ENCODE data around the gene PANK2. TPM values are rescaled to one million over a fixed set of nuclear protein-coding genes. Genes with fewer than 3 reads are reported as not detected.
A peak's percentile ranks its signal among the peaks of the same experiment; 100 is the strongest.

PANK2 gene
- total RNA-seq, 2 donors from 2014 or later, result 58.3 to 113 TPM

DNA sequence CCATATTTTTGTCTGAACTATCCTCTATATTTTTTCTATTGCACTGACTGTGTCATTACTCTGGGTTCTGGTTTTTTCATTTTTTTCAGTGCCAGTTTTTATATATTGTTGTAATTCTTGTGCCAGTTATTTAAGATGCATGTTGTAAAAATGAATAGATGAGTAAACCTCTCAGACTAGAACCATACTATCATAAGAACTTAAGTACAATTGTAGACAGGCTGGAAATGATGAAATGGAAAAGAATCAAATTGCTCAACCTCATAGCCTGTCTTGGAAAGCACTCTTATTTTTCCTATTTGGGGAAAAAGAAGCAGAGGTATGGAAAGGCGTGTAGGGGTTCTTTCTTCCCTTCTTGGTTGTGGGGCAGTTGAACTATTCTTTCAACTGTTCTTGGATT, 30.2 kb downstream of the PANK2 start:
- Histone ChIP-seq H3K27me3 (replicated peaks; ENCODE audit: insufficient read depth) (no peaks in the 10 kb centered on the region), H3K9me3 (no peaks in the 10 kb centered on the region), H3K4me3 (no peak overlapping the region), H3K4me1 (ENCODE audit: control insufficient read depth in 1 of 2, low read depth in 2 of 2) (peaks cover 20 to 50% of the 10 kb centered on the region in 2 donors), H3K36me3 (peaks cover 36% of the 10 kb centered on the region), H3K27ac (peak overlapping the region in 1 of 2 donors; percentile 20)
- DNase-seq (ENCODE audit: low spot score) (no peak), ATAC-seq (ENCODE audit: insufficient number of reproducible peaks, low FRiP score, low read depth) (no peak)
- TF ChIP-seq, protein P1, sequence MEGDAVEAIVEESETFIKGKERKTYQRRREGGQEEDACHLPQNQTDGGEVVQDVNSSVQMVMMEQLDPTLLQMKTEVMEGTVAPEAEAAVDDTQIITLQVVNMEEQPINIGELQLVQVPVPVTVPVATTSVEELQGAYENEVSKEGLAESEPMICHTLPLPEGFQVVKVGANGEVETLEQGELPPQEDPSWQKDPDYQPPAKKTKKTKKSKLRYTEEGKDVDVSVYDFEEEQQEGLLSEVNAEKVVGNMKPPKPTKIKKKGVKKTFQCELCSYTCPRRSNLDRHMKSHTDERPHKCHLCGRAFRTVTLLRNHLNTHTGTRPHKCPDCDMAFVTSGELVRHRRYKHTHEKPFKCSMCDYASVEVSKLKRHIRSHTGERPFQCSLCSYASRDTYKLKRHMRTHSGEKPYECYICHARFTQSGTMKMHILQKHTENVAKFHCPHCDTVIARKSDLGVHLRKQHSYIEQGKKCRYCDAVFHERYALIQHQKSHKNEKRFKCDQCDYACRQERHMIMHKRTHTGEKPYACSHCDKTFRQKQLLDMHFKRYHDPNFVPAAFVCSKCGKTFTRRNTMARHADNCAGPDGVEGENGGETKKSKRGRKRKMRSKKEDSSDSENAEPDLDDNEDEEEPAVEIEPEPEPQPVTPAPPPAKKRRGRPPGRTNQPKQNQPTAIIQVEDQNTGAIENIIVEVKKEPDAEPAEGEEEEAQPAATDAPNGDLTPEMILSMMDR (IDR thresholded peaks at IDR 0.05), result no peak

DNA sequence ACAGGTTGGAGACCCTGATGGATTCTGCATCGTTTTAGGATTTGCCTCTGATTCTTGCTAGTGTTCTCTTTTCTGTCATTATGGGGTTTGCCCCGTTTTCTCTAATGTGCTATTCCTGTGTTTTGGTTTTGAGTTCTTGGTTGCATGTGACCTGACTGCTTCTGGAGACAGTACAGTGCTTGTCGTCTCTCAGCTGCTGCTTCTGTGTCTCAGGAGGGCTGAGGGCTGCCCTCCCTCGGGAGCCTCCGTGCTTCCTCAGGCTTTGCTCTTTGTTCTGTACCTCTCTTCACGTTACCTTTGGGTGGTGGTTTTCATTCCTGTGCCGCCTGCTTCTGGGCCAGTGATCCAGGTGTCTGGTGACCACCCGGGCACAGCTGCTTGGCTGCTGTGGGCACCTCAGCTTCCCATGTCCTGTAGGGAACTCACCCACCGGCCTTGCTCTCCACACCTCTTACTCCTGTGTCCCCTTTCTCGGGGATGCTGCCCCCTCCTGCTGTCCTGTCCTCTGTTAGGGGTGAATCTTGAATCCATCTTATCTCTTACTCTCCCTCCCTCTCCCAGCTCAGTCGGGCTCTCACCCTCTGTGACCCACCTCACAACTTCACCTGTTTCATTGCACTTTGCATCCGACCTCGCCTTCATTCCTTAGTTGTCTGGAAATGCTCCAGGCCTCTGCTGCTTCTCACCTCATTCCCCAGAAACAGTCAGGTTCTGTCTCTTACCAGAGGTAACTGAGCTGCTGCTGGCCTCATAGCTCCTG, 33.2 kb downstream of the PANK2 start:
- H3K9me3 ChIP-seq, result no peaks in the 10 kb centered on the region
- ATAC-seq (ENCODE audit: insufficient number of reproducible peaks, low FRiP score, low read depth), result no peak
- no peak overlapping the region for H3K4me3 ChIP-seq
- DNase-seq (ENCODE audit: low spot score), result no peak
- no peaks in the 10 kb centered on the region for H3K27me3 ChIP-seq (replicated peaks; ENCODE audit: insufficient read depth)
- H3K27ac ChIP-seq, result no peak overlapping the region
- H3K36me3 ChIP-seq, result peaks cover 36% of the 10 kb centered on the region
- TF ChIP-seq, protein P1 (IDR thresholded peaks at IDR 0.05), result no peak
- peaks cover 20 to 45% of the 10 kb centered on the region in 2 donors for H3K4me1 ChIP-seq (ENCODE audit: control insufficient read depth in 1 of 2, low read depth in 2 of 2)

DNA sequence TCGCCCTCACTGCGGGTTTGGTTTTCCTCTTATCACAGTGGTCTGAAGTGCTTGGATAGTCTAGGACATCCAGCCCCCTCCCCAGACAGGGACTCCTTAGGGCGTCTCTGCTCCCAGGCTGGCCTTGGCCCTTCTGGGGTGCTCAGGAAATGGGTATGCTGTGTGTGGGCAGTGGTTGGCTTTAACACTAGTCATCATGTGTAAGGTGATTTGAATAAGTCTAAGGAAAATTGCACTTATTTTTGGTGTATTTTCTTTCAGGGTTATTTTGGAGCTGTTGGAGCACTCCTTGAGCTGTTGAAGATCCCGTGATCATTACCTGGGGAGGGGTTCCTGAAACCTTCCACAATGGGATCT, 33.8 kb downstream of the PANK2 start:
- DNase-seq (ENCODE audit: low spot score) (no peak), ATAC-seq (ENCODE audit: insufficient number of reproducible peaks, low FRiP score, low read depth) (no peak)
- peaks cover 25 to 45% of the 10 kb centered on the region in 2 donors for H3K4me1 ChIP-seq (ENCODE audit: control insufficient read depth in 1 of 2, low read depth in 2 of 2)
- H3K4me3 ChIP-seq, result no peak overlapping the region
- H3K27me3 ChIP-seq (replicated peaks; ENCODE audit: insufficient read depth), result no peaks in the 10 kb centered on the region
- TF ChIP-seq, protein P1 (IDR thresholded peaks at IDR 0.05), result no peak
- no peak overlapping the region for H3K27ac ChIP-seq
- H3K9me3 ChIP-seq, result no peaks in the 10 kb centered on the region
- peaks cover 34% of the 10 kb centered on the region for H3K36me3 ChIP-seq

DNA sequence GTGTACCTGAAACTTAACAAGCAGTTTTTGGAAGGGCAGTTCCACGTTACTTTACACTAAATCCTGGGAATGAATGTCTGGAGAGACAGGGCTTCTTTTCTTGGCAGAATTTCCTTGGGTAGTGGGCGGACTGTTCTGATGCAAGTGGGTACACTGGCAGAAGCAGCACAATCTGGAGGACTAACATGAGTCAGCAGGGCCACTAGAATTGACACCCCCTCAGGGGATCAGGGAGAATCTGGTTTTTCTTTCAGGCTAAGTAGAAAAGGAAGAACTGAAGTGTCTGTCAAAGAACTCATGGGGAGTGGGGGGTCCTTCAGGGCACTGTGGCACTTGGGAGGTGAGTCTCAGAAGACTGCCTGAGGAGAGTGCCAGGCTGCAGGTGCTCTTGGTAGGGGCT, 34.6 kb downstream of the PANK2 start:
- Histone ChIP-seq H3K36me3 (peaks cover 27% of the 10 kb centered on the region), H3K27me3 (replicated peaks; ENCODE audit: insufficient read depth) (no peaks in the 10 kb centered on the region), H3K4me1 (ENCODE audit: control insufficient read depth in 1 of 2, low read depth in 2 of 2) (peaks cover 29 to 38% of the 10 kb centered on the region in 2 donors), H3K9me3 (no peaks in the 10 kb centered on the region), H3K4me3 (no peak overlapping the region), H3K27ac (no peak overlapping the region)
- TF ChIP-seq, protein P1 (IDR thresholded peaks at IDR 0.05), result no peak
- ATAC-seq (ENCODE audit: insufficient number of reproducible peaks, low FRiP score, low read depth) (no peak), DNase-seq (ENCODE audit: low spot score) (no peak)

DNA sequence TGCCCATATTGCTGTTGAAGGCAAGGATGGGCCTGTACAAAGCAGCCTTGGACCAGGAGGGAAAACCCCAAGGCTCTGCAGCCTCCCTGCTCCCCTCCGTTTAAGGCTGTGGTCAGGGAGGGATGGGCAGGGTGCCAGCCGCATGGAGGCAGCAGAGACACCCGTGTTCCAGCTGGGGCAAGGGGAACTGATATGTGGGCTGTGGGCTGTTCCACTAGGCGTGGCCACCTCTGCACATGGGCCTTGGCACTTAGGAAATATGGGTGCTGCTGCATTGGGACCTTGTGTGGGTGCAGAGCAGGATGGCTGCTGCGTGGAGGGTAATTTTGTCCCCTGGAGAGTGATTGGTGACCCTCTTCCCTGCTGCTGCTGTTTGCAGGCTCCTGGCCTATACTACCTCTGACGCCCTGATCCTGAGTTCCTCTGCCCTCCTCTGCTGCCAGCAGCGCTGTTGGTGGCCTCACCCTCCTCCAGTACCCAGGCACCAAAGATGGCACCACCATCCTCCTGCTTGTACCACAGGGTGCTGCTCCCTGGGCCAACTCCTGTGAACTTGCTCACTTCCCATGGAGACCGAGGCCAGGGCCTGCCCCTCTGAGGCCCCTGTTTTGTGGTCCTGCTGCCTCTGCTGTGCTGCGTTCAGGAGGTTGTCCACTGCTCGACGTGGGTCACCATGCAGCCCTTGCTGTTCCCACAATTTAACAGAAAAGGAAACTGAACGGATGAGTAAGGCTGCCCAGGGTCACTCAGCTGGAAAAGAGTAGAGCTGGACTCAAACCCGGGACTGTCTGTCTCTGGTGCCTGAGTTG, 35.3 kb downstream of the PANK2 start:
- Histone ChIP-seq H3K27ac (no peak overlapping the region), H3K9me3 (no peaks in the 10 kb centered on the region), H3K27me3 (replicated peaks; ENCODE audit: insufficient read depth) (no peaks in the 10 kb centered on the region), H3K36me3 (peaks cover 26% of the 10 kb centered on the region), H3K4me3 (no peak overlapping the region), H3K4me1 (ENCODE audit: control insufficient read depth in 1 of 2, low read depth in 2 of 2) (peaks cover 22 to 38% of the 10 kb centered on the region in 2 donors)
- DNase-seq (ENCODE audit: low spot score) (no peak), ATAC-seq (ENCODE audit: insufficient number of reproducible peaks, low FRiP score, low read depth) (no peak)
- TF ChIP-seq, protein P1 (IDR thresholded peaks at IDR 0.05), result no peak
